DOHH2 (cell line): ENCODE data around the gene NTRK1.

Experiments
- H3F3A ChIP-seq: fragments of 200-600 bp; sonication (generic), shearing (Covaris generic); 2 replicates; pipeline ENCODE4 v1.6.0; 2016; ENCODE audit warnings: antibody characterized with exemption, mild to moderate bottlenecking; ENCODE audit not compliant: control insufficient read depth, insufficient read depth
- H3K27ac ChIP-seq: fragments of 200-600 bp; sonication (generic); 2 replicates; pipeline ENCODE4 v1.5.1; 2014; ENCODE audit warnings: low read depth, mild to moderate bottlenecking, low read length, moderate library complexity
- H3K27me3 ChIP-seq: fragments of 200-600 bp; sonication (generic); 2 replicates; pipeline ENCODE4 v1.6.1; 2014; ENCODE audit warnings: mild to moderate bottlenecking, low read length, mixed read lengths; ENCODE audit not compliant: control insufficient read depth
- H3K36me3 ChIP-seq: fragments of 200-600 bp; sonication (generic); 2 replicates; pipeline ENCODE4 v1.6.1; 2014; ENCODE audit warnings: mild to moderate bottlenecking, low read length, moderate library complexity, mixed read lengths; ENCODE audit not compliant: control insufficient read depth
- H3K4me1 ChIP-seq: fragments of 200-600 bp; sonication (generic); 2 replicates; pipeline ENCODE4 v1.6.1; 2014; ENCODE audit warnings: mild to moderate bottlenecking, low read length, mixed read lengths; ENCODE audit not compliant: control insufficient read depth
- H3K4me2 ChIP-seq: fragments of 200-600 bp; sonication (generic); 2 replicates; pipeline ENCODE4 v1.6.0; 2014; ENCODE audit warnings: mild to moderate bottlenecking, low read length, moderate library complexity
- H3K4me3 ChIP-seq: fragments of 200-600 bp; sonication (generic); 2 replicates; pipeline ENCODE4 v1.5.1; 2014; ENCODE audit warnings: mild to moderate bottlenecking, low read length, mixed read lengths
- H3K79me2 ChIP-seq: fragments of 200-600 bp; sonication (generic); 2 replicates; pipeline ENCODE4 v1.6.1; 2014; ENCODE audit warnings: mild to moderate bottlenecking, low read length, mixed read lengths; ENCODE audit not compliant: control insufficient read depth
- H3K9me2 ChIP-seq: fragments of 200-600 bp; sonication (generic); replicated peaks from 2 replicates; pipeline ENCODE4 v1.6.1; 2014; ENCODE audit warnings: mild to moderate bottlenecking, low read length, mixed read lengths; ENCODE audit not compliant: control insufficient read depth
- H3K9me3 ChIP-seq: fragments of 200-600 bp; sonication (generic); 2 replicates; pipeline ENCODE4 v1.6.1; 2014; ENCODE audit warnings: antibody characterized with exemption, low read length, mixed read lengths; ENCODE audit not compliant: control insufficient read depth, insufficient read depth
- H4K20me1 ChIP-seq: fragments of 200-600 bp; sonication (generic); 2 replicates; pipeline ENCODE4 v1.6.0; 2014; ENCODE audit warnings: low read depth, mild to moderate bottlenecking, antibody characterized with exemption, low read length, moderate library complexity; ENCODE audit not compliant: control insufficient read depth, insufficient read depth
- EZH2phosphoT487 ChIP-seq: fragments of 200-600 bp; sonication (generic); IDR thresholded peaks from 2 replicates; pipeline ENCODE4 v1.6.1; 2017; ENCODE audit warnings: borderline replicate concordance, mild to moderate bottlenecking, antibody characterized with exemption, low read length, moderate library complexity, mixed read lengths
- TF ChIP-seq, protein P1 (sequence below): fragments of 200-600 bp; sonication (generic); IDR thresholded peaks from one replicate; pipeline ENCODE4 v1.5.1; 2014; ENCODE audit warnings: antibody characterized with exemption, mild to moderate bottlenecking, low read depth, low read length; ENCODE audit not compliant: poor library complexity, severe bottlenecking

Gene NTRK1

DNA sequence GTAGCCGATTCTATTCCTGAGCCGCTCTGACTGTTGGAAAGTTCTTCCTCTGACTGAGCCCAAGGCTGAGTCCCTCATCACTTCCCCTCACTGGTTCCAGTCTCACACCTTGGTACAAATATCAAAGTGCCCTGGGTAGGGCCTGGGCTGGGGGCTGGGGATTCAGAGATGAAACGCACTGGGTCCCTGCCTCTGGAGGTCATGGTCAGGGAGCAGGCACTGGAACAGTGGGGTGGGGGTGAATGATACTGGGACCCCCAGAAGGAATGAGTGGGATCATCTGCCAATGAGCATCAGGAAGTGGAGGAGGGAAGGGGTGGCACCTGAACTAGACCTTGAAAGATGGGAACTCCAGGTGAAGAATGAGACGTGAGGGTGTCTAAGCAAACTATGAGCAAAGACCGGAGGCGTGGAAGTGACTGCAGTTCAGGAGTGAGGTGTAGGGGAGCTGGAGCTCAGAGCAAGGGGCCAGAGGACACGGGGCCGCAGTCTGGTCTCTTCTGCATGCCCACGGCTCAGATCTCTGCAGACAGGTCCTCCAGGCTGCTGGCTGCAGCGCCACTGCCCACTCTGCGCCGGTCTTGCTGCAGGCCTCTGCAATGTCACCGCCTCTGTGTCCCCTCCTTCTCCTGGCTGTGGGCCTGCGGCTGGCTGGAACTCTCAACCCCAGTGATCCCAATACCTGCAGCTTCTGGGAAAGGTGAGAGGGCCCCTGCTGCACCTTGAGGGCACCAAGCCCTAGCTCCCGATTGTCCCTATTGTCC lies 42.8 kb downstream of the NTRK1 start:
- Histone ChIP-seq H3K36me3 (no peaks in the 10 kb centered on the region), H3K27ac (no peak overlapping the region), H3K79me2 (no peaks in the 10 kb centered on the region), H3K4me1 (no peaks in the 10 kb centered on the region), H3K9me2 (no peaks in the 10 kb centered on the region), H3K9me3 (no peaks in the 10 kb centered on the region), H3K4me2 (no peak overlapping the region), H3K27me3 (peaks cover 18% of the 10 kb centered on the region), H3F3A (no peaks in the 10 kb centered on the region), H3K4me3 (no peak overlapping the region), H4K20me1 (no peaks in the 10 kb centered on the region)
- no peak for TF ChIP-seq EZH2phosphoT487
- TF ChIP-seq, protein P1, sequence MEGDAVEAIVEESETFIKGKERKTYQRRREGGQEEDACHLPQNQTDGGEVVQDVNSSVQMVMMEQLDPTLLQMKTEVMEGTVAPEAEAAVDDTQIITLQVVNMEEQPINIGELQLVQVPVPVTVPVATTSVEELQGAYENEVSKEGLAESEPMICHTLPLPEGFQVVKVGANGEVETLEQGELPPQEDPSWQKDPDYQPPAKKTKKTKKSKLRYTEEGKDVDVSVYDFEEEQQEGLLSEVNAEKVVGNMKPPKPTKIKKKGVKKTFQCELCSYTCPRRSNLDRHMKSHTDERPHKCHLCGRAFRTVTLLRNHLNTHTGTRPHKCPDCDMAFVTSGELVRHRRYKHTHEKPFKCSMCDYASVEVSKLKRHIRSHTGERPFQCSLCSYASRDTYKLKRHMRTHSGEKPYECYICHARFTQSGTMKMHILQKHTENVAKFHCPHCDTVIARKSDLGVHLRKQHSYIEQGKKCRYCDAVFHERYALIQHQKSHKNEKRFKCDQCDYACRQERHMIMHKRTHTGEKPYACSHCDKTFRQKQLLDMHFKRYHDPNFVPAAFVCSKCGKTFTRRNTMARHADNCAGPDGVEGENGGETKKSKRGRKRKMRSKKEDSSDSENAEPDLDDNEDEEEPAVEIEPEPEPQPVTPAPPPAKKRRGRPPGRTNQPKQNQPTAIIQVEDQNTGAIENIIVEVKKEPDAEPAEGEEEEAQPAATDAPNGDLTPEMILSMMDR: no peak

DNA sequence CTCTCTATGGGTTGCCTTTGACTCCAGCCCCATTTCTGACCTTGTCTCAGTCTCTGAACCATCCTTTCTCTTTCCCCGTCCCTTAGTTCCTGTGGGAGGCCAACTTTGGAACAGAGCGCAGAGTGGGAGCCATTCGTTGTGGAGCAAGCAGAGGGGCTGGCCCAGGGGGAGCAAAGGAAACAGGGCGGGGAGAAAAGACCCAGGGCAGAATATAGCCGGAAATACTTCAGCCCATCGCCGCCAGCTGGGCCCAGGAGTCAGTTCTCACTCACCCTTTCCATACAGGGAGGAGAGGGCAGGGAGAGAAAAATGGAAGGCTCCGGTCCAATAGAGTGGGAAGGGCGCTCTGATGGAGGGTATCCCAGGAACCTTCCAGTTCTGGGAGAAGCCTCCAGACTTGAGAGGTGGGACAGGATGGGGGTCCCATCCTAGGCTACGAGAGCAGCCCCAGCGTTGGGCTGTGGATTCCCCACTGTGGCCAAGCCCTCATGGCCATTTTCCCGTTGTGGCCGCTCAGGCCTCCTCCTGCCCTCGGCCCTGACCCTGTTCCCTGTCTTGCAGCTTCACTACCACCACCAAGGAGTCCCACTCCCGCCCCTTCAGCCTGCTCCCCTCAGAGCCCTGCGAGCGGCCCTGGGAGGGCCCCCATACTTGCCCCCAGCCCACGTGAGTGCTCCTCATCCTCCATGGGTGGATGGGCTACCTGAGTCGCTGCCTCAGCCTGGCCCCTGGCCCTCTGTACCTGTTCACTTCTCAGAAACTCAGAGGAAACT lies 43.7 kb downstream of the NTRK1 start:
- H3K4me2 ChIP-seq: no peak overlapping the region
- H3K36me3 ChIP-seq: no peaks in the 10 kb centered on the region
- no peaks in the 10 kb centered on the region for H3K79me2 ChIP-seq
- no peaks in the 10 kb centered on the region for H3K9me2 ChIP-seq
- no peak for TF ChIP-seq EZH2phosphoT487
- TF ChIP-seq, protein P1: no peak
- H3F3A ChIP-seq: no peaks in the 10 kb centered on the region
- no peaks in the 10 kb centered on the region for H4K20me1 ChIP-seq
- H3K9me3 ChIP-seq: no peaks in the 10 kb centered on the region
- peaks cover 10% of the 10 kb centered on the region for H3K27me3 ChIP-seq
- no peak overlapping the region for H3K4me3 ChIP-seq
- no peaks in the 10 kb centered on the region for H3K4me1 ChIP-seq
- H3K27ac ChIP-seq: no peak overlapping the region

DNA sequence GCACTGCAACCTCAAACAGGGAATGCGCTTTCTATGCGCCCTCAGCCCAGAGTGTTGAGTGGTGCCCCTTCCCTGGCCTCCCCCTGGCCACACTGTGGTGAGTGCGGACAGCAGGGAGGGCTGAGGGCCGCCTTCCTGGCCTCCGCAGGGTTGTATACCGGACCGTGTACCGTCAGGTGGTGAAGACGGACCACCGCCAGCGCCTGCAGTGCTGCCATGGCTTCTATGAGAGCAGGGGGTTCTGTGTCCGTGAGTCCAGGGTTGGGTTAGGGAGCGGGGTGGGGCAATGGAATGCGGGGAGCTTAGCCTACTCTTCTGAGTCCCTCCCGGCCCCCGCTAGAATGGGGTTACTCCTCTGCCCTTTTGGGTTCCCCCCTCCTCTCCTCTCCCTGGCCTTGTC lies 44.5 kb downstream of the NTRK1 start:
- Histone ChIP-seq H3F3A (no peaks in the 10 kb centered on the region), H3K4me3 (no peak overlapping the region), H3K4me1 (no peaks in the 10 kb centered on the region), H3K9me3 (no peaks in the 10 kb centered on the region), H3K79me2 (no peaks in the 10 kb centered on the region), H3K4me2 (no peak overlapping the region), H3K9me2 (no peaks in the 10 kb centered on the region), H4K20me1 (no peaks in the 10 kb centered on the region), H3K36me3 (no peaks in the 10 kb centered on the region), H3K27ac (no peak overlapping the region), H3K27me3 (0 out of 2 replicates have a peak, but pooled peaks cover 4% of the 10 kb centered on the region)
- TF ChIP-seq EZH2phosphoT487: no peak
- TF ChIP-seq, protein P1: no peak
